GM12874 (cell line): ENCODE measurements around the gene KIAA0513.

Experiments used
- CTCF ChIP-seq: IDR thresholded peaks from 2 replicates; pipeline ENCODE4 v1.5.1; 2011; ENCODE audit warnings: low read depth, mild to moderate bottlenecking, control low read depth, low read length, moderate library complexity; ENCODE audit not compliant: insufficient read depth

Gene KIAA0513

GRCh38 chr16:84999200-84999599 lies 28.4 kb upstream of the KIAA0513 start:
- TF ChIP-seq CTCF = no peak

- no peak for TF ChIP-seq CTCF
Observed at GRCh38 chr16:84999857-85000480, 27.6 kb upstream of the KIAA0513 start.

- no peak for TF ChIP-seq CTCF
Observed at GRCh38 chr16:85002099-85002541, 25.5 kb upstream of the KIAA0513 start.

GRCh38 chr16:85002608-85003007 lies 25.0 kb upstream of the KIAA0513 start:
- no peak for TF ChIP-seq CTCF

GRCh38 chr16:85003076-85003475 lies 24.5 kb upstream of the KIAA0513 start:
- no peak for TF ChIP-seq CTCF

GRCh38 chr16:85003725-85004586 lies 23.6 kb upstream of the KIAA0513 start:
- TF ChIP-seq CTCF = no peak

GRCh38 chr16:85004587-85005205 lies 22.9 kb upstream of the KIAA0513 start:
- no peak for TF ChIP-seq CTCF
